Non-pigmented ciliary epithelial cell (primary cell): Measurements from ENCODE around the gene HHEX.
"Not testable (repeated sequence)": the region's sequence is repeated elsewhere in the genome, so short reads cannot be mapped to it uniquely, and the experiment has no call there.

Experiments used
- DNase-seq: peaks from one replicate; pipeline ENCODE4 v3.0.0-alpha.2; 2010; ENCODE audit warnings: low read depth

The HHEX gene

DNA sequence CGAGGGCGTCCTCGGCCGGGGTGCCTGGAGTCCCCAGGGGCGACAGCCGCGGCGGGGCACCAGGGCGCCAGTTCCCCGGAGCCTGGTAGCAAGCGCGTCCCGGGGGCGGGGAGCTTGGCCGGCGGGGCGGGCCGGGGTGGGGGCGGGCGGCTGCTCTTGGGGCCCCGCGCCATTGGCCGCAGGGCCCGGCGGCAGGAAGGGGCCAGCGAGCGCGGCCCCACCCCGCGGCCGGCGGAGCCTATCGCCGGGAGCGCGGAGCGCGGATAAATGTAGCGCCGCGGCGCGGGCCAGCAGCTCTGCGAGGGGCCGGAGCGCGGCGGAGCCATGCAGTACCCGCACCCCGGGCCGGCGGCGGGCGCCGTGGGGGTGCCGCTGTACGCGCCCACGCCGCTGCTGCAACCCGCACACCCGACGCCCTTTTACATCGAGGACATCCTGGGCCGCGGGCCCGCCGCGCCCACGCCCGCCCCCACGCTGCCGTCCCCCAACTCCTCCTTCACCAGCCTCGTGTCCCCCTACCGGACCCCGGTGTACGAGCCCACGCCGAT lies at the start of gene HHEX:
Gene HHEX (plus strand): TSS at position 293 of the 548 bp plus-strand sequence. CDS start 32 bp downstream, at position 325.
- no peak for DNase-seq

DNA sequence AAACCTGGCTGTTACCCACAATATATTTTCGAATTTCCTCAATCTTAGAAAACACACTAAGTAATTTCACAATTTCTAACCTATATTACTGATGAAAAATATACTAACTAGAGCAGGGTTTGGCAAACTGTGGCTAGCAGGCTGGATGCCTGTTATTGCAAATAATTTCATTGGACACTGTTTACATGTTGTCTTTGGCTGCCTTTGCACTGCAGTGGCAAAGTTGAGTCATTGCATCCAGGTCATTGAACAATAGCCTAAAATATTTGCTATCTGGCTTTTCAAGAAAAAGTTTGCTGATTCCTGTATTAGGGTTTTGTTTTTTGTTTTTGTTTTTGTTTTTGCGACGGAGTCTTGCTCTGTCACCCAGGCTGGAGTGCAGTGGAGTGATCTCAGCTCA lies 49.6 kb upstream of the HHEX start:
- peak; percentile 22 for DNase-seq

DNA sequence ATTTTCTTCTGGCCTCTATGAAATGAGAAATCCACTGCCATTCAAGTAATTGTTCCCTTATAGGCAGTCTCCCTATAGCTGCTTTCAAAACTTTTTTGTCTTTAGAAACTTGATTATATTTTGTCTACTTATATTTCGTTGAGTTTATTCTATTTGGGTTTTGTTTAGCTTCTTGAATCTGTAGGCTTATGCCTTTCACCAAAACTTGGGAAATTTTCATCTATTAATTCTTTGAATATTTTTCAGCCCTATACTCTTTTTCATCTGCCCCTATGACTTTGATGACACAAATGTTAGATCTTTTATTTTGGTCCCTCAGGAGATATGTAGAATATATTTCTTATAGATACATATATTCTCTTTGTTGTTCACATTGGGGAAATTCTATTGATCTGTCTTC lies 48.3 kb upstream of the HHEX start:
- DNase-seq, result no peak

DNA sequence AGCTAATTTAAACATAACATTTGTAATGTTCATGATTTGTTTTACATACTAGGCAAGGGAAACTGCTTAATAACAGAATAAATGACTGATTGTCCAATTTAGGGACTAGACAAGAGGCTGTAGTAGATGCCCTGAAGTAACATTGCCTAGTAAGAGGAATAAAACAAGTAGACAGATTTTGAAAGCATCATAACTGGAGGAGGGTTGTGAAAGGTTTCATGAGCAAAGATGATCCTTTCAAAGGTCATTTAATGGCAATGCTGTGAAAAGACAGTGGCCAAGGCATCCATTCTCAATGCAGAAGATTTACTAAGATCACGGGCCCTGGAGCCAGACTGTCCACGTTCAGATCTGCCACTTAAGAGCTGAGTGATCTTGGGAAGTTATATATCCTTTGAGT lies 44.8 kb upstream of the HHEX start:
- no peak for DNase-seq

DNA sequence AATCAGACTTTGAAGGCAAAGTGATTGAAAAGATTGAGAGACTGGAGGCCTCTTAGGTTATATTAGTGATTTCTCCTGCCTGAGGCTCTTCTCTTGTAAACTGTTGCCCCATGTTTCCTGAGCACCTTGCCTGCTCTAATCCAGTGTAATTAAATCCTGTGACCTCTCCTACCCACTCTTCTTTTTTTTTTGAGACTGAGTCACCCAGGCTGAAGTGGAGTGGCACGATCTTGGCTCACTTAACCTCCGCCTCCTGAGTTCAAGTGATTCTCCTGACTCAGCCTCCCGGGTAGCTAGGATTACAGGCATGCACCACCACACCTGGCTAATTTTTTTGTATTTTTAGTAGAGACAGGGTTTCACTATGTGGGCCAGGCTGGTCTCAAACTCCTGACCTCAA lies 38.9 kb upstream of the HHEX start:
- DNase-seq, result not testable (repeated sequence)

DNA sequence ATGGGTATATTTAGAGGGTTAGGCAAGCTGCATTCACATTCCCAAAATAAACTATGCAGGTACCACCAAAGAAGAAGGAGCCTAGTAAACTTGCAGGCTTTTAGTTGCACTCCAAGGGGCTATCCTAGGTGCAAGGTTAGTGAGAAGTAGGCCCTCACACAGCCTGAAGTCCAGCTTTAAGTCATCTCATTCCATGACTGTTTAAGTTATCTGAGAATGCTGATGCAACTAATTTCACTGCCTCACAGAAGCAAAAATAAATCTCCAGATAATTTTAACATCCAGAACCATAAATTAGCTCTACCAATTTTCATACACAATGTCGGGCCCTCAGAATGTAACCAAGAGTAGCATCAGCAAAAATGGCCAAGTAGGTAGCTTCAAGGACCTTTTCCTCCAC lies 34.3 kb upstream of the HHEX start:
- DNase-seq, result no peak

DNA sequence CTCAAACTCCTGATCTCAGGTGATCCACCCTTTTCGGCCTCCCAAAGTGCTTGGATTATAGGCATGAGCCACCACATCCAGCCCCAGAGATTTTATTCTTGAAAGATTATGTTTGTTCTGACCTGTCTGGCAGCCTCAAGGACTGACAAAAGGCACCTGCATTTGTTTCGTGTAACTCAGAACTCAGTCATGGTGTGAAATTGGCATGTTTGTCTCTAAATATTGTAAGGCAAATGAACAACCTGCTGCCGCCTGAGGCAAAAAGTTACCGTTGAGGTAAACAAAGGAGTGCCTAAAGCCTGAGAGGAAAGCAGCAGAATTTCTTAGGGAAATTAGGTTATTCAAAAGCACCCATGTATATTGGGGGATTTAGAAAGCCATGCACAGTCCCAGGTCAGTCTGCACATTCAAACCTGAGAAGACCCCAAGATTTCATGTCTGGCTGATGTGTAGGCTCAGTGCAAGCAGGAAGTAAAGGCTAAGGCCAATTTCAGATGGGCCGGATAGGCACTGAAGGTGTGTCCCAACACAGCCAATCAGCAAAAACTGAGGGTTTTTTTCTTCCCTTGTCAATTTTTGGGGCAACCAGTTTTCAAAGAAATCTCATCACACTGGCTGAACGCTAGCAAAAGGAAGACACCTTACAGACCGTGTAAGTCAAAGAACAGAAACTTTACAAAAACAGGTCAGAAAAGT lies 33.3 kb upstream of the HHEX start:
- DNase-seq, result no peak

DNA sequence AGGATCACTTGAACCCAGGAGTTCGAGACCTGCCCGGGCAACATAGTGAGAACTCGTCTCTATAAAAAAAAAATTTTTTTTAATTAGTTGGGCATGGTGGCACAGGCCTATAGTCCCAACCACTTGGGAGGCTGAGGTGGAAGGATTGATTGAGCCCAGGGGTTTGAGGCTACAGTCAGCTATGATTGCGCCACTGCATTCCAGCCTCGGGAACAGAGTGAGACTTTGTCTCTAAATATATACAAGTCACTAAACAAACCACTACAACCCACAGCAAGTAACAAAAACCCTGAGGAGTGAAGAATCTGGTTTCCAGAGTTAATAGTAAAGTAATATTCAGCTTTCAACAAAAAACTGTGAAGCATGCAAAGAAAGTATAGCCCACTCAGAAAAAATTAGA lies 32.7 kb upstream of the HHEX start:
- no peak for DNase-seq

DNA sequence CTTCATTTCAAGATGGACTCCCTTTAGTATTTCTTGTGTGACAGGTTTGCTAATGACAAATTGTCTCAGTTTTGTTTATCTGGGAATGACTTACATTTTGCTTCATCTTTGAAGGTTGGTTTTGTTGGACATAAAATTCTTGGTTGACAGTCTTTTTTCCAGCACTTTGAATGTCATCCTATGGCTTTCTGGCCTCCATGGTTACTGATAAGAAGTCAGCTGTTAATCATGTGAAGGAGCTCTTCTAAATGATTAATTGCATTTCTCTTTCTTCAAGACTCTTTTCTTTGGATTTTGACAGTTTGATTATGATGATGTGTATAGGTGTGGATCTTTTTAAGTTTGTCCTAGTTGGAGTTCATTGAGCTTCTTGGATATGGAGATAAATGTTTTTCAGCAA lies 26.9 kb upstream of the HHEX start:
- DNase-seq, result no peak

DNA sequence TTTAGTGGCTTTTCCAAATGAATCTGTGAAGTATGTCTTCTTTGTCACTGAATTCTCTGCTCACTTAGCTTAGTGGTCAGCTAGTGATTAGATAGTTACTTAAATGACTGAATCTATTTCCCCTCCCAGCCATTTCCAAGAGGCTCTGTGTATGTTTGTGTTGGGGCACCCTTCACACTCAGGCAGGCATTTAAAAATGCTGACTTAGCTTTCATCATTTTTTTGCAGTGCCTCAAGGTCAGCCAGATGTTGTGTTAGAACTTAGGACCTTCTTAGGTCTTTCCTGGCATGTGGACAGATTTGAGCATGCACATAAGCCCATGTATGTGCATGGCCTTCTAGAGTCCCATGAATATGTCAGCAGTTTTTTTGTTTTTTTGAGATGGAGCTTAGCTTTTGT lies 25.4 kb upstream of the HHEX start:
- DNase-seq, result no peak

DNA sequence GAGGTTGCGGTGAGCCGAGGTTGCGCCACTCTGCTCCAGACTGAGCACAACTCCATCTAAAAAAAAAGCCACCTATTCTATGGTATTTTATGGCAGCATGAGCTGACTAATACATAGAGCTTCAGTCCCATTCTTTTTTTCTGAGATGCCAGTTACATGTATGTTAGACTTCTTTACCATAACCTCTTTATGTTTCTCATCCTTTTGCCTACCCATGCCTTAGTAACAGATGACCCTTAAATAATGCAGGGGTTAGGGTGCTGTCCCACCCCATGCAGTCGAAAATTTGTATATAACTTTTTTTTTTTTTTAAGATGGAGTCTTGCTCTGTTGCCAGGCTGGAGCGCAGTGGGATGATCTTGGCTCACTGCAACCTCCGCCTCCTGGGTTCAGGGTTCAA lies 22.7 kb upstream of the HHEX start:
- no peak for DNase-seq

DNA sequence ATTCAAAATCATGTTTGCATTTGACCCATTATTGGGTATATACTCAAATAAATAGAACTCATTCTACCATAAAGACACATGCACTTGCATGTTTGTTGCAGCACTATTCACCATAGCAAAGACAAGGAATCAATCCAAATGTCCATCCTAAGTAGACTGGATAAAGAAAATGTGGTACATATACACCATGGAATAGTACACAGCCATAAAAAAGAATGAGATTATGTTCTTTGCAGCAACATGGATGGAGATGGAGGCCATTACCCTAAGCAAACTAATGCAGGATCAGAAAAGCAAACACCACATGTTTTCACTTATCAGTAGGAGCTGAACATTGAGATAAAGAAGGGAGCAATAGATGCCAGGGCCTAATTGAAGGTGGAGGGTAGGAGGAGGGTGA lies 12.0 kb upstream of the HHEX start:
- DNase-seq, result no peak

DNA sequence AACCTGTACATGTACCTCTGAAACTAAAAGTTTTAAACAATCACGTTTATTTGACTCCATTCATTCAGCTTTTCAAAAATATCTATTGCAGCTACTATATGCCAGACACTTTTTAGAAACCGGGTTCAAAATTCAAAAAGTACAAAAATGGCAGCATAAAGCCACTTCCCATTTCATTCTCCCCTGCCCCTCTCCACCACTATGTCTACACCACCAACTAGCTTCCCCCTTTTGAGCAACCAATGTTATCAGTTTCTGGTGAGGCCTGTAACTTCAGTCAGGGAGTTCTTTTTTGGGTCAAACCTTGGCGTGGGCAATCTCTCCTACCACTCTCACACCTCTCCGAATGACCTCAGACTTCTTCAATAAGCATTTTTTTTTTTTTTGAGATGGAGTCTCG lies 11.5 kb upstream of the HHEX start:
- DNase-seq, result no peak

DNA sequence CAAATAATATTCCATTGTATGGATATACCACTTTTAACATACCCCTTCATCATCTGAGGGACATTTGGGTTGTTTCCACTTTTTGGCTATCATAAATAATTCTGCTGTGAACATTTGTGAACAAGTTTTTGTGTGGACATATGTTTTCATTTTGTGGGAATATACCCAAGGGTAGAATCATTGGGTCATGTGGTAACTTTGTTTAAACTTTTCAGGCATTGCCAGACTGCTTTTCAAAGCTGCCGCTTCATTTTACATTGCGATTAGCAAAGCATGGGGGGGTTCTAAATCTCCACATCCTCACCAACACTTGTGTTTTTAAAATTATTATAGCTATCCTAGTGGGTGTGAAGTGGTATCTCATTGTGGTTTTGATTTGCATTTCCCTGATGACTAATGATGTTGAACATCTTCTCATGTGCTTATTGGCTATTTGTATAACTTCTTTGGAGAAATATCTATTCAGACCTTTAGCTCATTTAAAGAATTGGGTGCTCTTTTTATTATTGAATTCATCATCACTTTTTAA lies 8.4 kb upstream of the HHEX start:
- no peak for DNase-seq

DNA sequence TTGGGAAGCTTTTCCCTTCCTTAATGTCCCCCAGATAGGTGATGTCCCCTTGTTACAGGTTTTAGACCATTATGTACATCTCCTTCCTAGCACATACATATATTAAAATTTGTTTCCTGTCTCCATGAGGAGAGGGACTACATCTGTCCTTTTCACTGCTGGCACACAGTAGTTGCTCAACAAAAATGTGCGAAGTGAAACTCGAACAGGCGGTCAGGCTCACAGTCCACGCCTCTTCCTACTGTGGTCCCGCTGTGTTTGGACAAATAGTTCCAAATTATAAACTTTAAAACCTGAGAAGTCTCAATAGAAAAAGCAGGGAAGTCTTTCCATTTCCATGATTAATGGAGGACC lies 1.2 kb upstream of the HHEX start:
- DNase-seq, result no peak

DNA sequence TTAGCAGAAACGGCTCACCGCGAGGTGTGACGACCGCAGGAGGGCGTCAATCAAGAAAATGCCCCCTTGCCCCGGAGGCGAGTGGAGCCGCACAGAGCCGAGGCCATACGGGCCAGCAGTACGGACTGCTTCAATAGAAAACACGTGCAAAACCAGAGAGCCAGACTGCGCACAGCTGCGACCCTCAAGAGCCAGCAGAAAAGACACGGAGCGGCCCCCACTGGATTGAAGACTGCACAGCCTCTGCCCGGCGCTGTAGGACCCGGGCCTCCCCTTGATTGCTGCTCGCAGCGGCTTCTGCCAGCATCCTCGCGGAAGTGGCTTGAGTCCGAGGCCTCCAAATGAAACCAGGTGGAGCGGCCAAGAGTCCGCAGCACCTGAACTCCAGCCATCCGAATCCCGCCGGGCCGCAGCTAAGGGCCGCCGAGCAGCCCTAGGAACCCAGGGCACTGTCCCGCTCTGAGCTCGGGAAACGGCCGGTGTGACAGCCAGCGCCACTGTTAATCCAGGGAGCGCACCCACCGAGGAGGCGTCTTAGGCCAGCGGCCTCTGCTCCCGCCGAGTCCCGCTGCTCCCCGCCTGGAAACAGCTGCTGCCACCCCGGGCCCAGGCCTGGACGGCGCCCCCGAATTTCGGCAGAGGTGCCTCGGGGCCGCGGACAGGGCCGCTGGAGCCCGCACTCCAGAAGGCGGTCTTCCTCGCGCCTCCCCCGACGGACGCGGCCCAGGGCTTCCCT lies 660 bp upstream of the HHEX start:
- DNase-seq, result no peak

DNA sequence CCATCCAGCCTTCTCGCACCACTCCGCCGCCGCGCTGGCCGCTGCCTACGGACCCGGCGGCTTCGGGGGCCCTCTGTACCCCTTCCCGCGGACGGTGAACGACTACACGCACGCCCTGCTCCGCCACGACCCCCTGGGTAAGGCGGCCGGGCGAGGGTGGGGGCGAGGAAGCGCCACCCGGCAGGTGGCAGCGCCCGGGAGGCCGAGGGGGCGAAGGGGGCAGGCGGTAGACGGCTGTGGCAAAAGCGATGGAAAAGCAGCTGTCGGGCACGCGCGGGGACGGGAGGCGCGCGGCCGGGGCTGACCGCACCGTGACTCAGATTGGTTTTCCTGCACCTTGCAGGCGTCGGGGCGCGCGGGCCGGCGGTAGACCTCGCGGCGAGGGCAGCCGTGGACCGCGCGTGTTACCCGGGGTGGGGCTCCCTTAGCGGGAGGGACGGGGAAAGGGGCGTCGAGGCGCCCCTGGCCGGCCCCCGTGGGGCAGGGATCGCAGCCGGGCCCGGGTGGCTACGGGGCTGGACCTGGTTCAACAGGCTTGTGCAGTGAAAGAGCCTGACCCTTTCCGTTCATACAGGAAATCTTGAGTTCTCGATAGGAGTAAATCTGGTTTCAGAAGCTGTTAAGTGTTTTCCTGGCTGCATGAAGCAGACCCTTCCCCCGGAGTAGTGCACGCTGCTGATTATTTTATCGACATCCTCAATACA lies 608 bp downstream of the HHEX start:
- no peak for DNase-seq

DNA sequence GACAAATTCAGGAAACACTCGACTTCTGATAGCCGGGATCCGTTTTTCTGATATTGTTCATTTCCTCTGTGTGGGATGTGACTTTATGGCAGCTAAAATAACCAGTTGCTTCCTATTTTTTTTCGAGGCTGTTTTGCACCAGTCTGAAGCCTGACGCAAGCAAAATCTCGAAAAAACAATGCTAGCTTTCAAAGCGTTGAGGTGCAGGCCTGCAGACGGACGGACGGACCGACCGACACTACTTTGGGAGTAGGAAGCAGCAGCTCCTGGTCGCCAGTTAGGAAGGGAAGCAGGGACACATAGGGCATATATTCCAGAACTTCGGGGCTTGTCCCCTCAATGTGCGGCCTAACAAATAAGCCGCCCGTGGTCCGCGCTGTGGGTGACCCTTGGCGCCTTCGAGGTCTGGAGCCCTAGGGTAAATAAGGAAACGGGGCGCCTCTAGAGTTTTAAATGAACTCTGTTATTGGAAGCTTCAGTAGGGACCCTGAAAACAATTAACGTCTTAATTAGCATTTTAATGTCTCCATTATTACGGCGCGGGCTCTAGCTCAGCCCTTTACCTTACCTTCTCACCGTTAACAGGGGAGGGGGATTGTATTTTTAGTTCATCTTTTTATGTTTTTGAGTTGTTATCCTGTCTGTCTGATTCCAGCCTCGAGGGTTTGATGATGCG lies 1.3 kb downstream of the HHEX start:
- no peak for DNase-seq

DNA sequence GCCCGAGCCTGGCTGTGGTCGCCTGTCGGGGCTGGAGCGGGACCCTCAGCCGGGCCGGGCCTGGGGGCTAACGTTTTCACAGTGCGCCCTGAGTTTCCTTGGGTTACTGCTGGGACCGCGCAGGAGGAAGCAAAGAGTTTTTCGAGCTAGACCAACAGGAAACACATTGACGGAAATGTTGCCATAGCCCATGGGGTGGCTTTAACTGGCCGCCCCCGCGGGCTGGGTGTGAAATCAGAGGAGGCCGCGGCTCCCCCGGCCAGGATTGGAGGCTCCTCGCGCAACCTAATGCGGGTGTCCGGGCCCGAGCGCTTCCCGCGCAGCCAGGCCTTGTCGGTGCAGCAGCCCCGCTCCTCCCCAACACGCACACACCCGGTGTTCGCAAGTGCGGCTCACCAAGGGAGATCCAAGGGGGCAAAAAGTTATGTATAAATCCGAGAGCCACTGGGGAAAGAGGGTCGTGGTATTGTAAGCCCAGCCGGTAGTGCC lies 1.9 kb downstream of the HHEX start:
- no peak for DNase-seq

DNA sequence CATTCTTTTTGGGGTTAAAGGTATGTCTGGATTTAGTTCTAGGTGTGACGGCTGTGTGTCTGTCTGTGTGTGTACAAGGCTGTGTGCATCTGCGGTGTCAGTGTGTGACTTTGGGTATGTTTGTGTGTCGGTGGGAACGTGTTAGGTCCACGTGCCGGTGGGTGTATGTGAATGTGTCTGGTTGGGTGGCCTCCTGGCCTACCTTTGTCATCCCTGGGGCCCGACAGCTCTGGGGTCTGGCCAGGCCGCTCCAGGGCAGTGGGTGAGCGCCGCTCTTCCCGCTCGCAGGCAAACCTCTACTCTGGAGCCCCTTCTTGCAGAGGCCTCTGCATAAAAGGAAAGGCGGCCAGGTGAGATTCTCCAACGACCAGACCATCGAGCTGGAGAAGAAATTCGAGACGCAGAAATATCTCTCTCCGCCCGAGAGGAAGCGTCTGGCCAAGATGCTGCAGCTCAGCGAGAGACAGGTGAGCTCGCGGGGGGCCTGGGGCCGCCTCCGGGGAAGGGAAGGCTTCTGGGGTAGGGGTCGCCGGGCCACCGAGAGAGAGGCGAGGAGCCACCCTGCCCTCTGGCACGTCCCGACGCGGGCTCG lies 2.4 kb downstream of the HHEX start:
- DNase-seq, result no peak

DNA sequence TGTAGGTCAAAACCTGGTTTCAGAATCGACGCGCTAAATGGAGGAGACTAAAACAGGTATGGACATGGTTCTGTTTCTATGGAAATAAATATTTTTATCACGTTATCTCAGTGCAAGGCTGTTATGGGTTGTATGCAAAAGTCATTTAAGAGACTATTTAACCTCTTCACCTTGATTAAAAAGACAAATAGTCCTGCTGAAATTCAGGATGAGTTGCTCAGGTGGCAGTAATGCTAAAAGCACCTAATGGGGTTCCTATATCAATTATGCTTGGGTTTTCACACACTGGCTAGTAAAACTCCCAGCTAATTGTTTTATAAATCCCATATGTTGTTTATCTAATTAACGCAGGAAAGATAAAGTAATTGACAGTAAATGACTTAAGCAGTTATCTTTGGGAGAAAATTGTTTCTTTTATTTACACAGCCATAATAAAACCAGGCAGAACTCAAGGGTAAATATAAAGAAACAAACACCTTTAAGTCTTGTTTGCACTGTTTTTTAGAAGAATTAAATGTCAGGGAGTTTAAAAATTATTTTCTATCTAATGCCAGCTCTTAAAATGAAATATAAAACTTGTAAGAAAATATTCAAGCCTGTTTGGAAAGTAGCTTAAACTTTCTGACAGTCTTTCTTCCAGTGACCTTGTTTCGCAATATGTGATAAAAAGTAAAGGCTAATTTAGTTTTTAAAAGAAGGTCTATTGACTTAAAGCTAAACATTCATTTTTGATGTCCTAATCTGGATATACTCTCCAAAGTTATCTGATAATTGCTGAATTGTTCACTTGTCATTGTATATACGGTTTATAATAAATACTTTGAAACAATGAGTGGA lies 3.2 kb downstream of the HHEX start:
- DNase-seq, result no peak
